ENCODE measurements around the gene ARID5B. TPM values are rescaled to one million over a fixed set of nuclear protein-coding genes. Genes with fewer than 3 reads are reported as not detected.
A peak's percentile ranks its signal among the peaks of the same experiment; 100 is the strongest.

The ARID5B gene
- total RNA-seq, 1 donor from 2014 or later: 51.4 TPM

GRCh38 chr10:61903928-61904344 lies 2.4 kb downstream of the ARID5B start:
- H3K4me3 Mint-ChIP-seq: peak overlapping the region; percentile 91
- no peaks in the 10 kb centered on the region for H3K9me3 Mint-ChIP-seq
- no peaks in the 10 kb centered on the region for H3K27me3 Mint-ChIP-seq (ENCODE audit: low read depth)
- peaks cover 27% of the 10 kb centered on the region for H3K4me1 Mint-ChIP-seq
- peaks cover 5% of the 10 kb centered on the region for H3K36me3 Mint-ChIP-seq
- no peak for TF ChIP-seq CTCF (IDR thresholded peaks at IDR 0.05; ENCODE audit: unreplicated experiment)
- H3K27ac Mint-ChIP-seq: peak overlapping the region; percentile 97
- no peak for DNase-seq (ENCODE audit: low spot score in 2 of 2, unreplicated experiment in 2 of 2)

- peaks cover 8% of the 10 kb centered on the region for H3K36me3 Mint-ChIP-seq
- DNase-seq (ENCODE audit: low spot score in 2 of 2, unreplicated experiment in 2 of 2): no peak
- peaks cover 22% of the 10 kb centered on the region for H3K4me1 Mint-ChIP-seq
- H3K27ac Mint-ChIP-seq: peak overlapping the region; percentile 97
- no peaks in the 10 kb centered on the region for H3K27me3 Mint-ChIP-seq (ENCODE audit: low read depth)
- peak overlapping the region; percentile 91 for H3K4me3 Mint-ChIP-seq
- no peak for TF ChIP-seq CTCF (IDR thresholded peaks at IDR 0.05; ENCODE audit: unreplicated experiment)
- no peaks in the 10 kb centered on the region for H3K9me3 Mint-ChIP-seq
These were observed 3.5 kb downstream of the ARID5B start for GRCh38 chr10:61904733-61905725.

GRCh38 chr10:61905837-61906561 lies 4.5 kb downstream of the ARID5B start:
- Mint-ChIP-seq H3K4me3 (no peak overlapping the region), H3K27me3 (ENCODE audit: low read depth) (no peaks in the 10 kb centered on the region)
- no peak for TF ChIP-seq CTCF (IDR thresholded peaks at IDR 0.05; ENCODE audit: unreplicated experiment)

GRCh38 chr10:61906562-61906901 lies 5.0 kb downstream of the ARID5B start:
- no peak overlapping the region for H3K27ac Mint-ChIP-seq
- H3K9me3 Mint-ChIP-seq: no peaks in the 10 kb centered on the region
- H3K4me1 Mint-ChIP-seq: peaks cover 34% of the 10 kb centered on the region
- TF ChIP-seq CTCF (IDR thresholded peaks at IDR 0.05; ENCODE audit: unreplicated experiment): no peak
- H3K4me3 Mint-ChIP-seq: no peak overlapping the region
- no peaks in the 10 kb centered on the region for H3K27me3 Mint-ChIP-seq (ENCODE audit: low read depth)
- no peak for DNase-seq (ENCODE audit: low spot score in 2 of 2, unreplicated experiment in 2 of 2)
- H3K36me3 Mint-ChIP-seq: peaks cover 8% of the 10 kb centered on the region

More at GRCh38 chr10:61905837-61906561, 4.5 kb downstream of the ARID5B start:
- H3K27ac Mint-ChIP-seq: no peak overlapping the region
- H3K9me3 Mint-ChIP-seq: no peaks in the 10 kb centered on the region
- H3K4me1 Mint-ChIP-seq: peaks cover 29% of the 10 kb centered on the region
- DNase-seq (ENCODE audit: low spot score in 2 of 2, unreplicated experiment in 2 of 2): no peak
- peaks cover 8% of the 10 kb centered on the region for H3K36me3 Mint-ChIP-seq

- Mint-ChIP-seq H3K27me3 (ENCODE audit: low read depth) (no peaks in the 10 kb centered on the region), H3K36me3 (peaks cover 8% of the 10 kb centered on the region), H3K4me1 (peaks cover 38% of the 10 kb centered on the region), H3K9me3 (no peaks in the 10 kb centered on the region), H3K4me3 (no peak overlapping the region), H3K27ac (no peak overlapping the region)
- no peak for DNase-seq (ENCODE audit: low spot score in 2 of 2, unreplicated experiment in 2 of 2)
- no peak for TF ChIP-seq CTCF (IDR thresholded peaks at IDR 0.05; ENCODE audit: unreplicated experiment)
These were observed 5.5 kb downstream of the ARID5B start for GRCh38 chr10:61907011-61907410.
